HepG2 (cell line): ENCODE data around the gene GFER. TPM values are rescaled to one million over a fixed set of nuclear protein-coding genes. Genes with fewer than 3 reads are reported as not detected.

ENCODE experiments used
- ATF1 ChIP-seq: IDR thresholded peaks from 2 replicates; pipeline ENCODE4 v1.6.1; 2016; ENCODE audit warnings: mild to moderate bottlenecking, control low read depth
- FOXC1 ChIP-seq: sonication (generic); formaldehyde crosslinking; IDR thresholded peaks from 2 replicates; pipeline ENCODE4 v1.8.0; 2022; ENCODE audit warnings: mild to moderate bottlenecking, missing genetic modification reagents, borderline replicate concordance
- HMGA1 ChIP-seq: sonication (generic); formaldehyde crosslinking; conservative IDR thresholded peaks from 2 replicates; pipeline ENCODE4 v1.4.0; 2020; ENCODE audit warnings: missing genetic modification reagents
- JUNB ChIP-seq: sonication (generic); formaldehyde crosslinking; IDR thresholded peaks from 2 replicates; pipeline ENCODE4 v1.8.0; 2022; ENCODE audit warnings: missing genetic modification reagents, mild to moderate bottlenecking, borderline replicate concordance
- KMT2B ChIP-seq: IDR thresholded peaks from 2 replicates; pipeline ENCODE4 v1.6.1; 2016; ENCODE audit warnings: missing genetic modification reagents, missing compliant biosample characterization
- MIXL1 ChIP-seq: IDR thresholded peaks from 2 replicates; pipeline ENCODE4 v1.6.1; 2016
- NFIC ChIP-seq: IDR thresholded peaks from 2 replicates; pipeline ENCODE4 v1.6.1; 2012; ENCODE audit warnings: mild to moderate bottlenecking, low read length, inconsistent platforms
- RNF2 ChIP-seq: fragments of 450-650 bp; conservative IDR thresholded peaks from 2 replicates; pipeline ENCODE4 v1.6.1; 2016; ENCODE audit warnings: low read depth
- SMARCE1 ChIP-seq: fragments of 450-650 bp; IDR thresholded peaks from 2 replicates; pipeline ENCODE4 v1.6.1; 2017; ENCODE audit warnings: borderline replicate concordance
- SP140L ChIP-seq: sonication (generic); formaldehyde crosslinking; IDR thresholded peaks from 2 replicates; pipeline ENCODE4 v1.4.0; 2020; ENCODE audit warnings: missing genetic modification reagents, borderline replicate concordance
- YY1 ChIP-seq: IDR thresholded peaks from 2 replicates; pipeline ENCODE4 v1.6.1; 2011; ENCODE audit warnings: low read length, low read depth, moderate library complexity, mild to moderate bottlenecking; ENCODE audit not compliant: insufficient read depth, insufficient replicate concordance
- ZNF432 ChIP-seq: sonication (generic); formaldehyde crosslinking; IDR thresholded peaks from 2 replicates; pipeline ENCODE4 v1.5.0; 2020; ENCODE audit warnings: missing genetic modification reagents, mild to moderate bottlenecking, borderline replicate concordance
- ZNF558 ChIP-seq: sonication (generic); formaldehyde crosslinking; IDR thresholded peaks from 2 replicates; pipeline ENCODE4 v1.9.0; 2022; ENCODE audit warnings: mild to moderate bottlenecking, missing genetic modification reagents, borderline replicate concordance
- ZNF589 ChIP-seq: sonication (generic); formaldehyde crosslinking; conservative IDR thresholded peaks from 2 replicates; pipeline ENCODE4 v1.8.0; 2022; ENCODE audit warnings: mild to moderate bottlenecking, moderate library complexity, missing genetic modification reagents
- ZNF605 ChIP-seq: sonication (generic); formaldehyde crosslinking; IDR thresholded peaks from 2 replicates; pipeline ENCODE4 v1.8.0; 2022; ENCODE audit warnings: mild to moderate bottlenecking, missing genetic modification reagents
- ZNF629 ChIP-seq: sonication (generic); formaldehyde crosslinking; conservative IDR thresholded peaks from 2 replicates; pipeline ENCODE4 v1.5.0; 2020; ENCODE audit warnings: missing genetic modification reagents
- ZNF7 ChIP-seq: IDR thresholded peaks from 2 replicates; pipeline ENCODE4 v1.6.1; 2016; ENCODE audit warnings: missing biosample characterization, missing genetic modification reagents
- ZNF776 ChIP-seq: sonication (generic); formaldehyde crosslinking; IDR thresholded peaks from 2 replicates; pipeline ENCODE4 v1.4.0; 2020; ENCODE audit warnings: mild to moderate bottlenecking, missing genetic modification reagents
- ZNF782 ChIP-seq: sonication (generic); formaldehyde crosslinking; IDR thresholded peaks from 2 replicates; pipeline ENCODE4 v1.4.0; 2020; ENCODE audit warnings: missing genetic modification reagents, mild to moderate bottlenecking, borderline replicate concordance
- polyA plus RNA-seq, 8 experiments: library from polyadenylated mRNA; depleted of rRNA in 3 of 8; stranded (reverse) in 7 of 8; unstranded in 1 of 8; fragments of >200 nt; fragmentation: Illumina TruSeq in 4 of 8; extraction: Trizol in 4 of 8; gene quantifications; 2 replicates each; pipeline versions ENCODE4 v1.2.1 to v1.2.3, GENCODE V29; 2011 to 2016; ENCODE audit warnings: low read depth in 4 of 8, missing spikeins in 1 of 8, mixed read lengths in 1 of 8; ENCODE audit not compliant: insufficient read depth in 1 of 8
- total RNA-seq, 5 experiments: library from RNA; depleted of rRNA; stranded (reverse); fragments of >200 nt; fragmentation: Illumina TruSeq; extraction: Trizol; gene quantifications; 2 replicates each; pipeline ENCODE4 v1.2.3, GENCODE V29; 2016; ENCODE audit warnings: low read depth in 1 of 5
- TF ChIP-seq, protein P1 (sequence below): sonication (generic); formaldehyde crosslinking; IDR thresholded peaks from 2 replicates; pipeline ENCODE4 v1.8.1; 2023; ENCODE audit warnings: mild to moderate bottlenecking, missing genetic modification reagents
- TF ChIP-seq, protein P2 (sequence below): sonication (generic); formaldehyde crosslinking; IDR thresholded peaks from 2 replicates; pipeline ENCODE4 v1.4.0; 2020; ENCODE audit warnings: missing genetic modification reagents
- TF ChIP-seq, protein P3 (sequence below), 2 experiments: fragments of 450-650 bp in 1 of 2; sonication (generic) in 1 of 2; formaldehyde crosslinking; IDR thresholded peaks; 2 replicates each; pipeline versions ENCODE4 v1.5.0 to v1.8.0; 2020 to 2022; ENCODE audit warnings: mild to moderate bottlenecking in 1 of 2, missing genetic modification reagents in 1 of 2
- TF ChIP-seq, protein P4 (sequence below): sonication (generic); formaldehyde crosslinking; IDR thresholded peaks from 2 replicates; pipeline ENCODE4 v1.4.0; 2020; ENCODE audit warnings: mild to moderate bottlenecking, missing genetic modification reagents
- TF ChIP-seq, protein P5 (sequence below): sonication (generic); formaldehyde crosslinking; IDR thresholded peaks from 2 replicates; pipeline ENCODE4 v1.4.0; 2020; ENCODE audit warnings: missing genetic modification reagents

The GFER gene
- total and polyA plus RNA-seq, 2 of the 13 experiments (the other 11 are each of a cell fraction or from before 2014, with no cell fraction given): 28.6 to 71.7 TPM

DNA sequence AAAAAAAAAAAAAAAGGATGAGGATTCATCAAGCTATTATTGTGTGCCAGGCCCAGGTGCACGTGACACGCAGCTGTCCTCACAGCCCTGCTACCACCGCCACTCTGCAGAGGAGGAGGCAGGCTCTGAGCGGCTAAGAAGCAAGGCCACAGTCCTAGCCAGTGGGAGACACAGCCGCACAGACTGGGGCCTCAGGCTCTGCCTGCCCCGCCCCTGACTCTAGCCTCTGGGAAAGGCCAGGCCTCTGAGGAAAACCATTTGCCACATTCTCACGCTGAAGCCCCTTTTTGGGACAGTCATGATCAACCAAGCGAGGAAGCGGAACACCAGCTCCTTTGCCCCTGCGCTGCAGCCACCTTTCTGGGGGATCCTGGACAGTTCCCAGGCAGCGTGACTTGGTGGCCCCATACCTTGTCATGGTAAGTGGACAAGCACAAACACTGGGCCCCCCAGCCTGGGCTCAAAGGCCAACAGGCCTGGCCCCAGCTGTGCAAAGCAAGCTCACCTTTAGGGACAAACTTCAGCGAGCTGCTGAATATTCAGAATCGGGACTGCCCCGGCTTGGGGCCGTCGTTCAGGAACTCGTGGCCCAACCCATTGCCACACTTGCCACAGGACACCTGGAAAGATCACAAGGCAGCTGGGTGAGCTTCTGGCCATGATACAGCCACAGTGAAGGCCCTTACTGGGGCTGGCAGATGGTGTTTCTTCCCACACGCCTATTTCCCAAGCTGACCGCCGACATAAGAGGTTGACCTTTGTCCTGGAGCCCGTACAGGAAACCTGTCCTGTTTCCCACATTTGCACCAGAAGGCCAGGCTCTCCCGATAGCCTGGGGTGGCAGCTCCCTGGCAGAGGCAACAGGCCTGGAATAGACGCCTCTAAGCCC is 43.5 kb upstream of the GFER start (continued):
- TF ChIP-seq, protein P1, sequence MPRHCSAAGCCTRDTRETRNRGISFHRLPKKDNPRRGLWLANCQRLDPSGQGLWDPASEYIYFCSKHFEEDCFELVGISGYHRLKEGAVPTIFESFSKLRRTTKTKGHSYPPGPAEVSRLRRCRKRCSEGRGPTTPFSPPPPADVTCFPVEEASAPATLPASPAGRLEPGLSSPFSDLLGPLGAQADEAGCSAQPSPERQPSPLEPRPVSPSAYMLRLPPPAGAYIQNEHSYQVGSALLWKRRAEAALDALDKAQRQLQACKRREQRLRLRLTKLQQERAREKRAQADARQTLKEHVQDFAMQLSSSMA (CRISPR knock-in tag): 0 out of 2 replicates have a peak, but pooled peaks have one; percentile 74
- TF ChIP-seq ATF1 (CRISPR knock-in tag) (no peak), ZNF776 (CRISPR knock-in tag) (peak; percentile 86), RNF2 (0 out of 2 replicates have a peak, but pooled peaks have one; percentile 26), YY1 (no peak), FOXC1 (CRISPR knock-in tag) (0 out of 2 replicates have a peak, but pooled peaks have one; percentile 15), ZNF629 (peak; percentile 89), MIXL1 (CRISPR knock-in tag) (peak; percentile 25; the same call in 1 of the 2 replicates), ZNF558 (no peak), JUNB (CRISPR knock-in tag) (no peak), ZNF7 (no peak), SP140L (CRISPR knock-in tag) (no peak; the same call in 1 of the 2 replicates), KMT2B (CRISPR knock-in tag) (no peak; the same call in 1 of the 2 replicates), HMGA1 (CRISPR knock-in tag) (no peak), SMARCE1 (no peak), NFIC (no peak), ZNF589 (0 out of 2 replicates have a peak, but pooled peaks have one; percentile 62), ZNF605 (CRISPR knock-in tag) (peak; percentile 25; the same call in 1 of the 2 replicates), ZNF782 (CRISPR knock-in tag) (no peak; the same call in 1 of the 2 replicates), ZNF432 (CRISPR knock-in tag) (no peak)
- TF ChIP-seq, protein P2, sequence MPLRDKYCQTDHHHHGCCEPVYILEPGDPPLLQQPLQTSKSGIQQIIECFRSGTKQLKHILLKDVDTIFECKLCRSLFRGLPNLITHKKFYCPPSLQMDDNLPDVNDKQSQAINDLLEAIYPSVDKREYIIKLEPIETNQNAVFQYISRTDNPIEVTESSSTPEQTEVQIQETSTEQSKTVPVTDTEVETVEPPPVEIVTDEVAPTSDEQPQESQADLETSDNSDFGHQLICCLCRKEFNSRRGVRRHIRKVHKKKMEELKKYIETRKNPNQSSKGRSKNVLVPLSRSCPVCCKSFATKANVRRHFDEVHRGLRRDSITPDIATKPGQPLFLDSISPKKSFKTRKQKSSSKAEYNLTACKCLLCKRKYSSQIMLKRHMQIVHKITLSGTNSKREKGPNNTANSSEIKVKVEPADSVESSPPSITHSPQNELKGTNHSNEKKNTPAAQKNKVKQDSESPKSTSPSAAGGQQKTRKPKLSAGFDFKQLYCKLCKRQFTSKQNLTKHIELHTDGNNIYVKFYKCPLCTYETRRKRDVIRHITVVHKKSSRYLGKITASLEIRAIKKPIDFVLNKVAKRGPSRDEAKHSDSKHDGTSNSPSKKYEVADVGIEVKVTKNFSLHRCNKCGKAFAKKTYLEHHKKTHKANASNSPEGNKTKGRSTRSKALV (CRISPR knock-in tag): no peak
- TF ChIP-seq, protein P3, sequence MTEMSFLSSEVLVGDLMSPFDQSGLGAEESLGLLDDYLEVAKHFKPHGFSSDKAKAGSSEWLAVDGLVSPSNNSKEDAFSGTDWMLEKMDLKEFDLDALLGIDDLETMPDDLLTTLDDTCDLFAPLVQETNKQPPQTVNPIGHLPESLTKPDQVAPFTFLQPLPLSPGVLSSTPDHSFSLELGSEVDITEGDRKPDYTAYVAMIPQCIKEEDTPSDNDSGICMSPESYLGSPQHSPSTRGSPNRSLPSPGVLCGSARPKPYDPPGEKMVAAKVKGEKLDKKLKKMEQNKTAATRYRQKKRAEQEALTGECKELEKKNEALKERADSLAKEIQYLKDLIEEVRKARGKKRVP (CRISPR knock-in tag; IDR thresholded peaks at IDR 0.05): peak in 1 of 2 experiments; percentile 58; a peak in 1 of 4 replicates
- TF ChIP-seq, protein P4, sequence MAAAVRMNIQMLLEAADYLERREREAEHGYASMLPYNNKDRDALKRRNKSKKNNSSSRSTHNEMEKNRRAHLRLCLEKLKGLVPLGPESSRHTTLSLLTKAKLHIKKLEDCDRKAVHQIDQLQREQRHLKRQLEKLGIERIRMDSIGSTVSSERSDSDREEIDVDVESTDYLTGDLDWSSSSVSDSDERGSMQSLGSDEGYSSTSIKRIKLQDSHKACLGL: peak; percentile 87
- TF ChIP-seq, protein P5, sequence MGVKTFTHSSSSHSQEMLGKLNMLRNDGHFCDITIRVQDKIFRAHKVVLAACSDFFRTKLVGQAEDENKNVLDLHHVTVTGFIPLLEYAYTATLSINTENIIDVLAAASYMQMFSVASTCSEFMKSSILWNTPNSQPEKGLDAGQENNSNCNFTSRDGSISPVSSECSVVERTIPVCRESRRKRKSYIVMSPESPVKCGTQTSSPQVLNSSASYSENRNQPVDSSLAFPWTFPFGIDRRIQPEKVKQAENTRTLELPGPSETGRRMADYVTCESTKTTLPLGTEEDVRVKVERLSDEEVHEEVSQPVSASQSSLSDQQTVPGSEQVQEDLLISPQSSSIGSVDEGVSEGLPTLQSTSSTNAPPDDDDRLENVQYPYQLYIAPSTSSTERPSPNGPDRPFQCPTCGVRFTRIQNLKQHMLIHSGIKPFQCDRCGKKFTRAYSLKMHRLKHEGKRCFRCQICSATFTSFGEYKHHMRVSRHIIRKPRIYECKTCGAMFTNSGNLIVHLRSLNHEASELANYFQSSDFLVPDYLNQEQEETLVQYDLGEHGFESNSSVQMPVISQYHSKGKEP: peak; percentile 38; the same call in 1 of the 2 replicates
